GM12891 (cell line): ENCODE measurements around the gene PACSIN2.
A peak's percentile ranks its signal among the peaks of the same experiment; 100 is the strongest.

Experiments
- POLR2A ChIP-seq: IDR thresholded peaks from 2 replicates; pipeline ENCODE4 v1.6.1; 2011; ENCODE audit warnings: low read depth, low read length, control low read depth
- POLR2AphosphoS5 ChIP-seq: IDR thresholded peaks from 2 replicates; pipeline ENCODE4 v1.6.1; 2011; ENCODE audit warnings: low read depth, low read length, control low read depth
- POU2F2 ChIP-seq: IDR thresholded peaks from 2 replicates; pipeline ENCODE4 v1.6.1; 2011; ENCODE audit warnings: low read depth, mild to moderate bottlenecking, control low read depth, low read length, moderate library complexity
- SPI1 ChIP-seq: IDR thresholded peaks from 2 replicates; pipeline ENCODE4 v1.6.1; 2011; ENCODE audit warnings: low read depth, low read length, control low read depth
- TAF1 ChIP-seq: IDR thresholded peaks from 2 replicates; pipeline ENCODE4 v1.6.1; 2011; ENCODE audit warnings: low read depth, low read length, control low read depth

DNA sequence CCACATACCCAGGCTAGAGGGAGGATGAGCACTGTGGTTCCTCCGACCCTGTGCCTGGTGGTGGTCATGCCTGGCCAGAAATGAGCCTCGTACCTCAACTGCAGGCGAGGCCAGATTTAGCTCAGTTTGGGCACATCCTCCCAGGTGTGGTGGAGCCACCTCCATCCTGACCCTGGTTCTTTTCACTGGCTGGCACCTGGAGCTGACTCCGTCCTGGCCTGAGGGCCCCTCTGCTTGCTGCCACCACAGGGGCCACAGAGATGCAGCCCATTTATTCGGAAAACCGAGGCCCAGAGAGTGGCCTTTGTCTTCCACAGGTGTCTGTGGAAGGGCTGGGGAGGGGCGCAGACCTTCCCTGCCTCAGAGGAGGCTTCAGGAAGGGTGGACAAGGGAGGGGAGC, 148.8 kb downstream of the PACSIN2 start:
- TF ChIP-seq POLR2A: no peak
- no peak for TF ChIP-seq TAF1
- 0 out of 2 replicates have a peak, but pooled peaks have one; percentile 30 for TF ChIP-seq POLR2AphosphoS5
- TF ChIP-seq POU2F2: no peak
- TF ChIP-seq SPI1: no peak
